ENCODE measurements around the gene CRYBB3.

DNA sequence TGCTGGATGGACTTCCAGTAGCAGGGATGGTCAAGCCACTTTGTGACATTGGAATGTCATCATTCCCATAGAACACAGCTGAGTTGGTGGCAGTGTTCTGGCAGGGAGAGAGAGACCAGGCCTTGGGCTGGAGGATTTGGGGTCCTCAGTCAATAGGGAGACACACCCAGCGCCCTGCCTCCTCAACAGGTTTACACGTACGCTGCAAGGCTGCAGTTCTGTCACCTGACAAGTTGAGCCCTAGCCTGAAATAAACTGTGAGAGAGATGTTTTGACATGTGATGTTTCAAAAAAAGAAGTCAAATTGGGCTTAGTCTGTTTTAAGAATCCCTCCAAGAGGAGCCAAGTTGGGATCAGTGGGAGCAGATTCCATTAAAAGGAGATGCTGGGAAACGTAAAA, 42.9 kb upstream of the CRYBB3 start:
- TF ChIP-seq POLR2A (IDR thresholded peaks at IDR 0.05; ENCODE audit: low read length) (no peak), GATA1 (IDR thresholded peaks at IDR 0.05; ENCODE audit: low read depth, low read length) (no peak)
